GM19193 (cell line): Measurements from ENCODE around the gene KRTAP9-2.
"Not testable (repeated sequence)": the region's sequence is repeated elsewhere in the genome, so short reads cannot be mapped to it uniquely, and the experiment has no call there.

ENCODE experiments used
- POLR2A ChIP-seq: IDR thresholded peaks from 4 replicates; pipeline ENCODE4 v1.6.1; 2011; ENCODE audit not compliant: insufficient read depth, insufficient read length; ENCODE audit errors: extremely low read depth

Gene KRTAP9-2

DNA sequence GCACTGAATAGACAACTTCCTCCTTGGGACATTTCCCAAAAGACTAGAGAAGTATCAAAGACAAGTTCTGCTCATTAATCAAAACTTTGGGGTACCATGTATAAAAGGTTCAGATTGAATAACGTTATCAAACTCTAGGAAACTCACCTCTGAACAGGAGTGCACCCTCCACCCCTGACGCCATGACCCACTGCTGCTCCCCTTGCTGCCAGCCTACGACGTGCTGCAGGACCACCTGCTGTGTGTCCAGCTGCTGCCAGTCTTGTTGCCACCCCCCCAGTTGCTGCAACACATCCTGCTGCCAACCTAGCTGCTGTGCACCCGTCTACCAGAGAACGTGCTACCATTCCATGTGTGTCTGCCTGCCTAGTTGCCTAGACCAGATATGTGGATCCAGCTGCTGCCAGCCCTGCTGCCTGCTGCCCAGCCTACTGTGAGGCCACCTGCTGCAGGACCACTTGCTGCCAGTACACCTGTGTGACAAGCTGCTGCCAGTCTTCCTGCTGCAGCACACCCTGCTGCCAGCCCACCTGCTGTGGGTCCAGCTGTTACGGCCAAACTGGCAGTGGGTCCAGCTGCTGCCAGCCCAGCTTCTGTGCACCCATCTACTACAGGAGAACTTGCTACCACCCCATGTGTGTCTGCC lies 13.8 kb upstream of the KRTAP9-2 start:
- no peak for TF ChIP-seq POLR2A

DNA sequence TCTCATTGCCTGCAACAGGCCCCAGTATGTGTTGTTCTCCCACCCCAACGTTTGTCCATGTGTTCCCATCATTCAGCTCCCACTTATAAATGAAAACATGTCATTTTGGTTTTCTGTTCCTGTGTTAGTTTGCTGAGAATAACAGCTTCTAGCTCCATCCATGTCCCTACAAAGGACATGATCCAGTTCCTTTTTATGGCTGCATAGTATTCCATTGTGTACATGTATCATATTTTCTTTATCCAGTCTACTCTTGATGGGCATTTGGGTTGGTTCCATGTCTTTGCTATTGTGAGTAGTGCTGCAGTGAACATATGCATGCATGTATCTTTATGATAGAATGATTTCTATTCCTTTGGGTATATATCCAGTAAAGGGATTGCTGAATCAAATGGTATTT lies 10.8 kb upstream of the KRTAP9-2 start:
- no peak for TF ChIP-seq POLR2A

DNA sequence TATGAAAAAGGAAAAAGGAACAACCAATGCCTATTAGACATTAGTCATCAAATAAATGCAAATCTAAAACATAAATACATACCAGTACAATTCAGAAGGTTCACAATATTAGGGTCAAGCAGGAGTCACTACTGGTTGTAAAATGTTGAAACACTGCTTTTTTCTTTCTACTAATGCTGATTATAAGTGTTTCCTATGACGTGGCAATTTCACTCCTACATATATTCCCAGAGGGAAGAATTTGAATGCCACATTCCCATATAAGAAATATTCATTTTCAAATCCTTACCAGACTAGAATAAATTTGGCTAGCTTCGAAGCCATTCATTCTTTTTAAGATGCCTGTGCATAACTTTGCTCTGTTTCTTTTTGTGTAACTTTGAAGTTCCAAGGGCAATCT lies 2.6 kb upstream of the KRTAP9-2 start:
- no peak for TF ChIP-seq POLR2A

DNA sequence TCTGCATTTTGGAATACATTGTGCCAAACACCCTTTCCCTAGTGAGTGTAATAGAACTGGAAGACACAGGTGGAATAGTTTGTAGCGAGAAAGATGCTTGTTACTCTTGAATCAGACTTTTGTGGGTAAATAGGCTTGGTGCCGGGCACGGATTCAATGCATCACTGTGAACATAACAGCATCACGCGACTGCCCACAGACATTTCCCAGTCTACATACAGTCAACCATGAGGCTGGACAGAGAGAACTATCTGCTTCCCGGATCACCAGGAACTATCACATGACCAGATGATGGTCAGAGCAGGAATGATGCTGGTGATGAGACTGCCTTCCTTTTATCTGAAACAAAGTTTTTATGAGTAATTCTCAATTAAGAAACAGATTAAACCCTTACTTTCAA lies 397 bp upstream of the KRTAP9-2 start:
- no peak for TF ChIP-seq POLR2A

DNA sequence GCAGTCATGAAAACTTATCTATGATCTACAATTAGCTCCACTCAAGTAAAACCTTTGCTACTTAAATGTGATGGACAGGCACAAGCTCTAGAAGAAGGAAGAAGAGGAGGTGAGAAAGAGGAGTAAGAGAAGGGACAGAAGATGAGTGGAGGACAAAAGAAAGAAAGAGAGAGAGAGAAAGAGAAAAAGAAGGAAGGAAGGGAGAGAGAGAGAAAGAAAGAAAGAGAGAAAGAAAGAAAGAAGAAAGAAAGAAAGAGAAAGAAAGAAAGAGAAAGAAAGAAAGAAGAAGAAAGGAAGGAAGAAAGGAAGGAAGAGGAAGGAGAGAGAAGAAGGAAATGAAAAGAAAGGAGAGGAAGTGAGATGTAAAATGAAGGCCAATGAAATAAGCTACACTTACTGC lies 3.6 kb downstream of the KRTAP9-2 start:
- no peak for TF ChIP-seq POLR2A

DNA sequence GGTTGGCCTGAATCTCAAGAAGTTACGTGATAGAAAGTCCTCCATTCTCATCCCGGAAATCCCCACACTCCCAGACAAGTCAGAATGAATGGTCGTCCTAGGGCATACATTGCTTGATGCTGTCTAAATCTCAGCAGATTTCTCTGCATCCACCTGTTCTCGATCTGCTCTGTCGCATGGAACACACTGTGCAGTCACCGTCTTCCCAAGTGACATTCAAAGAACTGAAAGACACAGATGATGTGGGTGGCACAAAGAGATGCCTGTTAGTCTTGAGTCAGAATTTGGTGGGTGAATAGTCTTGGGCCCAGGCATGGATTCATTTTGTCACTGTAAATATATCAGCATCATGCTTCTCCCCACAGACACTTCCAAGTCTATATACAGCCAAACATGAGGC lies 5.3 kb downstream of the KRTAP9-2 start:
- TF ChIP-seq POLR2A = no peak

DNA sequence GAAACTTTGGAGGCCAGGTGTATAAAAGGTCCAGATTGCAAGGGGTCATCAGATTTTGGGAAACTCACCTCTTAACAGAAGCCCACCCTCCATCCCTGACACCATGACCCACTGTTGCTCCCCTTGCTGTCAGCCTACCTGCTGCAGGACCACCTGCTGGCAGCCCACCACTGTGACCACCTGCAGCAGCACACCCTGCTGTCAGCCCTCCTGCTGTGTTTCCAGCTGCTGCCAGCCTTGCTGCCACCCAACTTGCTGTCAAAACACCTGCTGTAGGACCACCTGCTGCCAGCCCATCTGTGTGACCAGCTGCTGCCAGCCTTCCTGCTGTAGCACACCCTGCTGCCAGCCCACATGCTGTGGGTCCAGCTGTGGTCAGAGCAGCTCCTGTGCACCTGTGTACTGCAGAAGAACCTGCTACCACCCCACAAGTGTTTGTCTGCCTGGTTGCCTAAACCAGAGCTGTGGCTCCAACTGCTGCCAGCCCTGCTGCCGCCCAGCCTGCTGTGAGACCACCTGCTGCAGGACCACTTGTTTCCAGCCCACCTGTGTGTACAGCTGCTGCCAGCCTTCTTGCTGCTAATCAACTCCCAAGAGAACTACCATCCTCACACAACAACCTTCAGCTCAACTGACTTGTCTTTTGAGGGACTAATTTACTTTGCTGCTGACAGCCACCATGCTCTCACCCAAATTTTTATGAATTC lies 6.1 kb downstream of the KRTAP9-2 start, which contains the start of gene KRTAP9-3:
TSS of gene KRTAP9-3 (plus strand) at position 51 of the 707 bp plus-strand sequence. CDS start at position 104, 53 bp downstream.
- TF ChIP-seq POLR2A = not testable (repeated sequence)

DNA sequence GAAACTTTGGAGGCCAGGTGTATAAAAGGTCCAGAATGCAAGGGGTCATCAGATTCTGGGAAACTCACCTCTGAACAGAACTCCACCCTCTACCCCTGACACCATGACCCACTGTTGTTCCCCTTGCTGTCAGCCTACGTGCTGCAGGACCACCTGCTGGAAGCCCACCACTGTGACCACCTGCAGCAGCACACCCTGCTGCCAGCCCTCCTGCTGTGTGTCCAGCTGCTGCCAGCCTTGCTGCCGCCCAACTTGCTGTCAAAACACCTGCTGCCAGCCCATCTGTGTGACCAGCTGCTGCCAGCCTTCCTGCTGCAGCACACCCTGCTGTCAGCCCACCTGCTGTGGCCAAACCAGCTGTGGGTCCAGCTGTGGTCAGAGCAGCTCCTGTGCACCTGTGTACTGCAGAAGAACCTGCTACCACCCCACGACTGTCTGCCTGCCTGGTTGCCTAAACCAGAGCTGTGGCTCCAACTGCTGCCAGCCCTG lies 11.5 kb downstream of the KRTAP9-2 start, which contains the start of gene KRTAP9-8:
TSS of gene KRTAP9-8 (plus strand) at position 51 of the 489 bp plus-strand sequence. CDS start at position 104, 53 bp downstream.
- TF ChIP-seq POLR2A = not testable (repeated sequence)

DNA sequence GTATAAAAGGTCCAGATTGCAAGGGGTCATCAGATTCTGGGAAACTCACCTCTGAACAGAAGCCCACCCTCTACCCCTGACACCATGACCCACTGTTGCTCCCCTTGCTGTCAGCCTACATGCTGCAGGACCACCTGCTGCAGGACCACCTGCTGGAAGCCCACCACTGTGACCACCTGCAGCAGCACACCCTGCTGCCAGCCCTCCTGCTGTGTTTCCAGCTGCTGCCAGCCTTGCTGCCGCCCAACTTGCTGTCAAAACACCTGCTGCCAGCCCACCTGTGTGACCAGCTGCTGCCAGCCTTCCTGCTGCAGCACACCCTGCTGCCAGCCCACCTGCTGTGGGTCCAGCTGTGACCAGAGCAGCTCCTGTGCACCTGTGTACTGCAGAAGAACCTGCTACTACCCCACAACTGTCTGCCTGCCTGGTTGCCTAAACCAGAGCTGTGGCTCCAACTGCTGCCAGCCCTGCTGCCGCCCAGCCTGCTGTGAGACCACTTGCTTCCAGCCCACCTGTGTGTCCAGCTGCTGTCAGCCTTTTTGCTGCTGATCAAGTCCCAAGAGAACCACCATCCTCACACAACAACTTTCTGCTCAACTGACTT lies 23.3 kb downstream of the KRTAP9-2 start, which contains the start of gene KRTAP9-4:
TSS of gene KRTAP9-4 (plus strand) at position 51 of the 604 bp plus-strand sequence. CDS start at position 85, 34 bp downstream.
- not testable (repeated sequence) for TF ChIP-seq POLR2A

DNA sequence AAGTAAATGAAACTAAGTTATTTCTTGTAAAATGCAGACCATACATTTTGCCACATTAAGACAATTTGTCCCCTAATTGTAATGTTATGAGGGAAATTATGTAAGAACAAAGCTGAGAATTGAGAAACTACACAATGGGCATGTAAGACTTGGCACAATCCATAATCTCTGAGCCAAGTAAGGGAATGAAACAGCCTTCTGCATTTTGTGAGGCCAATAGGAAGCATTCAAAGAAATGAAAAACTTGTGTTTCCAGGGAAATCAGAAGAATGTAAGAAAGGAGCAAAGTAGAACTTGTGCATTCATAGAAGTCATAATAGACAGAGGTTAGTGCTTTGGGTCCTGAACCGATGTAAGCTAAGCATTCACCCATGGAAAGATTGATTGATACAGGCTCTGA lies 24.8 kb downstream of the KRTAP9-2 start:
- no peak for TF ChIP-seq POLR2A

DNA sequence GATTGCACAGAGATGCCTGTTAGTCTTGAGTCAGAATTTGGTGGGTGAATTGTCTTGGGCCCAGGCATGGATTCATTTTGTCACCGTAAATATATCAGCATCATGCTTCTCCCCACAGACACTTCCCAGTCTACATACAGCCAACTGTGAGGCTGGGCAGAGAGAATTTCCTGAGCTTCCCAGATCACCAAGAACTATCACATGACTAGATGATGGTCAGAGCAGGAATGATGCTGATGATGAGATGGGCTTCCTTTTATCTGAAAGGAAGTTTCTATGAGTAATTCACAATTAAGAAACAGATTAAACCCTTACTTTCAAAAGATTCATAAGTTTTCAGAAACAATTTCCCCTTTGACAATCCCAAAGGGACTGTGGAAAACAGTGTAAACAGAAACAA lies 28.4 kb downstream of the KRTAP9-2 start:
- TF ChIP-seq POLR2A = no peak

DNA sequence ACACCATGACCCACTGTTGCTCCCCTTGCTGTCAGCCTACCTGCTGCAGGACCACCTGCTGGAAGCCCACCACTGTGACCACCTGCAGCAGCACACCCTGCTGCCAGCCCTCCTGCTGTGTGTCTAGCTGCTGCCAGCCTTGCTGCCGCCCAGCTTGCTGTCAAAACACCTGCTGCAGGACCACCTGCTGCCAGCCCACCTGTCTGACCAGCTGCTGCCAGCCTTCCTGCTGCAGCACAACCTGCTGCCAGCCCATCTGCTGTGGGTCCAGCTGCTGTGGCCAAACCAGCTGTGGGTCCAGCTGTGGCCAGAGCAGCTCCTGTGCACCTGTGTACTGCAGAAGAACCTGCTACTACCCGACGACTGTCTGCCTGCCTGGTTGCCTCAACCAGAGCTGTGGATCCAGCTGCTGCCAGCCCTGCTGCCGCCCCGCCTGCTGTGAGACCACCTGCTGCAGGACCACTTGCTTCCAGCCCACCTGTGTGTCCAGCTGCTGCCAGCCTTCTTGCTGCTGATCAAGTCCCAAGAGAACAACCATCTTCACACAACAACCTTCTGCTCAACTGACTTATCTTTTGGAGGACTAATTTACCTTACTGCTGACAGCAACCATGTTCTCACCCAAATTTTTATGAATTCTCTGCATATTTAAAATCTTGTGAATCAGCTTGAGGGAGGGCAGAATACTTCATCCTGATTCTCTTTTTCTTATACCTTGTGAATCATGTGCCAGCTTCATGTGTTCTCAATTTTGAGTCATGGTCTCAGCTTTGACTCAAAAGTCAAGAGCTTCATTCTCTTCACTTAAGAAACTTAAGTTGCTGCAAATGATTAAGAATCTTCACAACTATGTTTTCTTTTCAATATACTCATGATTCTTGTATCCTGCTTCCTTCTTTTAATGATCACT lies 29.2 kb downstream of the KRTAP9-2 start, which contains the start of gene KRTAP9-9:
TSS of gene KRTAP9-9 (plus strand) at position 4 of the 910 bp plus-strand sequence.
- not testable (repeated sequence) for TF ChIP-seq POLR2A

DNA sequence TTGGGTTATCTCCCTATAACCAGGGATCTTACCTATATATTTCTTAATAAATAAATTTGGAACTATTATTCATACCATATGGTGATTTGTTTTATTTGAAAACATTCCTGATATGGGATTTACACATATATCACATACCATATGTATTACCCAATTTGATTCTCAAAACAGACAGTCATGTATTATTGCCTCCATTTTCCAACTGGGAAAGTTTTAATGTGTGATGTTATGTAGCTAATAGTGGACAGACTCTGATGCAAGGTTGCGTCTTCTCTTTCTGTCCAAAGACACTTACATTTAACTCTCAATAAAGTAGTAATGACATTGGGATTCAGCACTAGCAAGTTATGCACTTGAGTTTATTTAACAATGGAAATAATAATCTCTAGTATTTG lies 29.8 kb downstream of the KRTAP9-2 start:
- TF ChIP-seq POLR2A = no peak

DNA sequence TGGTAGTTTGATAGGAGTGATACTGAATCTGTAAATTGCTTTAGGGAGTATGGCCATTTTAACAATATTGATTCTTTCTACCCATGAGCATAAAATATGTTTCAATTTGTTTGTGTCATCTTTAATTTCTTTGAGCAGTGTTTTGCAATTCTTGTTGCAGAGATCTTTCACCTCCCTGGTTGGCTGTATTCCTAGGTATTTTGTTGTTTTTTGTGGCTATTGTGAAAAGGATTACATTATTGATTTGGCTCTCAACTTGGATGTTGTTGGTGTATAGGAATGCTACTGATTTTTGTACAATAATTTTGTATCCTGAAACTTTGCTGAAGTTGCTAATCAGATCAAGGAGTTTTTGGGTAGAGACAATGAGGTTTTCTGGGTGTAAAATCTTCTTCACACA lies 32.0 kb downstream of the KRTAP9-2 start:
- TF ChIP-seq POLR2A = no peak

DNA sequence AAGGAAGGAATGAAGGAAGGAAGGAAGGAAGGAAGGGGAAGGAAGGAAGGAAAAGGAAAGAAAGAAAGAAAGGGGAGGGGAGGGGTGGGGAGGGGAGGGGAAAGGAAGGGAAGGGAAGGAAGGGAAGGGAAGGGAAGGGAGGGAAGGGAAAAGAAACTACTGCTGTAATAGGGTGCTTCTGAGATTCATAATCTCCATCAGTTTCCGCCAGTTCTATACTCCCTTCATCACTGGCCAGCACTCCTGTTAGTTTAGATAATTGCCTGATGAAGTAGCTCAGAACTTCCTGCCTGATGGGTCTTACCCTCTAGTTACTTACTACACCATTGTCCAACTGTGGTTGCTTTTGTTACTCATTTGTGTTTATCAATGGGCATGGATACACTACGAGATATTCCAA lies 36.8 kb downstream of the KRTAP9-2 start:
- no peak for TF ChIP-seq POLR2A

DNA sequence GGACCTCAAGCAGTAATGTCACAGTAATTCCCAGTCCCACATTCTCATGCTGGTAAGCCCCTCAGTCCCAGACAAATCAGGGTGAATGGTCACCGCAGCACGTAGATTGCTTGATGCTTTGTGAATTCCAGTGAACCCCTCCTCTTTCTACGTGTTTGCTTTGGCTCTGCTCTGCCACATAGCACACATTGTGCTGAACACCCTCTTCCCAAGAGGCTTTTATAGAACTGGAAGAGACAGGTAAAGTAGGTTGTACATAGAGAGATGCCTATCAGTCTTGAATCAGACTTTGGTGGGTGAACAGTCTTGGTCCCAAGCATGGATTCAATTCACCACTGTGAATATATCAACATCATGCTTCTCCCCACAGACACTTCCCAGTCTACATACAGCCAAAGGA lies 38.2 kb downstream of the KRTAP9-2 start:
- no peak for TF ChIP-seq POLR2A
